Gastroesophageal sphincter (tissue), 4 donors: ENCODE measurements around the gene UBXN2A. TPM values are rescaled to one million over a fixed set of nuclear protein-coding genes. Genes with fewer than 3 reads are reported as not detected.

Experiments
- ATAC-seq: fragments of 150-250 bp; one replicate; pipeline ENCODE4 v1.9.1; 2016; ENCODE audit warnings: mild to moderate bottlenecking, moderate library complexity
- H3K27ac ChIP-seq, 4 donors: fragments of 200-600 bp; sonication (generic) in 3 of 4; 1 replicate in 3 of 4; 2 replicates in 1 of 4; pipeline ENCODE4 v1.5.1; 2016 to 2019
- H3K27me3 ChIP-seq: fragments of 200-600 bp; sonication (generic); one replicate; pipeline ENCODE4 v1.5.1; 2019
- H3K36me3 ChIP-seq, 2 donors: fragments of 200-600 bp; sonication (generic); one replicate each; pipeline ENCODE4 v1.5.1; 2019; ENCODE audit warnings: control low read depth in 1 of 2
- H3K4me1 ChIP-seq, 3 donors: fragments of 200-600 bp; sonication (generic); 1 replicate in 2 of 3; 2 replicates in 1 of 3; pipeline ENCODE4 v1.5.1; 2016 to 2019; ENCODE audit warnings: control low read depth in 2 of 3
- H3K4me3 ChIP-seq, 2 donors: fragments of 200-600 bp; sonication (generic); one replicate each; pipeline ENCODE4 v1.5.1; 2019; ENCODE audit warnings: mild to moderate bottlenecking in 1 of 2, moderate library complexity in 1 of 2
- H3K9me3 ChIP-seq, 3 donors: fragments of 200-600 bp; sonication (generic); one replicate each; pipeline ENCODE4 v1.5.1; 2017 to 2019; ENCODE audit warnings: control low read depth in 2 of 3
- CTCF ChIP-seq, 4 experiments: fragments of 200-600 bp in 2 of 4; fragments of 450-650 bp in 2 of 4; sonication (generic) in 1 of 4; IDR thresholded peaks; one replicate each; pipeline ENCODE4 v1.5.1; 2017 to 2019; ENCODE audit warnings: antibody characterized with exemption in 4 of 4, mild to moderate bottlenecking in 2 of 4, moderate library complexity in 2 of 4
- EP300 ChIP-seq: sonication (generic); formaldehyde crosslinking; IDR thresholded peaks from one replicate; pipeline ENCODE4 v1.6.1; 2017; ENCODE audit warnings: antibody characterized with exemption, mild to moderate bottlenecking
- POLR2A ChIP-seq, 2 donors: fragments of 450-650 bp; IDR thresholded peaks; one replicate each; pipeline ENCODE4 v1.6.1; 2017; ENCODE audit warnings: antibody characterized with exemption in 2 of 2, mild to moderate bottlenecking in 2 of 2, moderate library complexity in 1 of 2
- POLR2AphosphoS5 ChIP-seq: sonication (generic); formaldehyde crosslinking; IDR thresholded peaks from one replicate; pipeline ENCODE4 v1.6.1; 2017; ENCODE audit warnings: antibody characterized with exemption
- WGBS, 2 donors: methylation state at CpG; one replicate each; pipeline ENCODE4 v1.1.5; 2018; ENCODE audit warnings: low coverage in 1 of 2; 5-methylcytosine and 5-hydroxymethylcytosine counted together
- total RNA-seq, 4 donors: library from RNA; depleted of rRNA; stranded (reverse); fragments of >200 nt; gene quantifications; one replicate each; pipeline ENCODE4 v1.1.0, GENCODE V29; 2016

The UBXN2A gene
- total RNA-seq, 4 donors from 2014 or later, result 19.1 to 29.3 (median 22.2) TPM

- Histone ChIP-seq H3K36me3 (no peaks in the 10 kb centered on the region), H3K4me1 (peaks cover 0 to 46% (median 4%) of the 10 kb centered on the region in 3 donors), H3K27me3 (no peaks in the 10 kb centered on the region), H3K27ac (peak overlapping the region; percentile 75 to 98 (median 94)), H3K9me3 (no peaks in the 10 kb centered on the region), H3K4me3 (peak overlapping the region; percentile 89 to 97)
- peak; percentile 52 for ATAC-seq
- no peak for TF ChIP-seq POLR2A (IDR thresholded peaks at IDR 0.05)
- TF ChIP-seq CTCF (IDR thresholded peaks at IDR 0.05), result no peak
- TF ChIP-seq POLR2AphosphoS5, result no peak
- TF ChIP-seq EP300, result no peak
- WGBS, 2 donors, result 0 to 2% methylated on average over 15 to 19 of the region's 46 CpGs
These were observed 706 bp downstream of the UBXN2A start for GRCh38 chr2:23940718-23941620.

- TF ChIP-seq POLR2AphosphoS5 (no peak), POLR2A (IDR thresholded peaks at IDR 0.05) (no peak), EP300 (no peak), CTCF (IDR thresholded peaks at IDR 0.05) (no peak)
- Histone ChIP-seq H3K9me3 (no peaks in the 10 kb centered on the region), H3K4me3 (peak overlapping the region; percentile 89 to 97), H3K36me3 (no peaks in the 10 kb centered on the region), H3K4me1 (peaks cover 0 to 49% (median 4%) of the 10 kb centered on the region in 3 donors), H3K27ac (peak overlapping the region in 1 of 4 donors; percentile 96), H3K27me3 (no peaks in the 10 kb centered on the region)
- WGBS, 2 donors, result 74% methylated on average over 8 of the region's 8 CpGs; no CpG with 5 or more reads in 1 of the 2 donors
- ATAC-seq, result no peak
These were observed 1.4 kb downstream of the UBXN2A start for GRCh38 chr2:23941644-23942043.

GRCh38 chr2:23943666-23944065 lies 3.4 kb downstream of the UBXN2A start:
- ATAC-seq, result no peak
- Histone ChIP-seq H3K27ac (peak overlapping the region in 1 of 4 donors; percentile 6), H3K36me3 (no peaks in the 10 kb centered on the region), H3K27me3 (no peaks in the 10 kb centered on the region), H3K4me1 (peaks cover 0 to 53% (median 4%) of the 10 kb centered on the region in 3 donors), H3K9me3 (no peaks in the 10 kb centered on the region), H3K4me3 (no peak overlapping the region)
- 100% methylated on average over 6 to 7 of the region's 11 CpGs for WGBS, 2 donors
- no peak for TF ChIP-seq EP300
- no peak for TF ChIP-seq CTCF (IDR thresholded peaks at IDR 0.05)
- TF ChIP-seq POLR2A (IDR thresholded peaks at IDR 0.05), result no peak
- TF ChIP-seq POLR2AphosphoS5, result no peak

- H3K27ac ChIP-seq, result peak overlapping the region in 2 of 4 donors; percentile 16 to 25
- ATAC-seq, result no peak
- peaks cover 0 to 48% (median 4%) of the 10 kb centered on the region in 3 donors for H3K4me1 ChIP-seq
- H3K9me3 ChIP-seq, result no peaks in the 10 kb centered on the region
- WGBS, 2 donors, result 80 to 100% methylated on average over 1 of the region's 1 CpG
- H3K36me3 ChIP-seq, result no peaks in the 10 kb centered on the region
- H3K4me3 ChIP-seq, result no peak overlapping the region
- no peak for TF ChIP-seq EP300
- no peak for TF ChIP-seq POLR2AphosphoS5
- no peak for TF ChIP-seq POLR2A (IDR thresholded peaks at IDR 0.05)
- no peak for TF ChIP-seq CTCF (IDR thresholded peaks at IDR 0.05)
- no peaks in the 10 kb centered on the region for H3K27me3 ChIP-seq
These were observed 4.3 kb downstream of the UBXN2A start for GRCh38 chr2:23944527-23944926.

GRCh38 chr2:23944976-23945375 lies 4.7 kb downstream of the UBXN2A start:
- no peak for ATAC-seq

More at GRCh38 chr2:23944976-23945375, 4.7 kb downstream of the UBXN2A start:
- H3K27me3 ChIP-seq, result no peaks in the 10 kb centered on the region
- no peaks in the 10 kb centered on the region for H3K9me3 ChIP-seq
- H3K36me3 ChIP-seq, result no peaks in the 10 kb centered on the region
- H3K4me1 ChIP-seq, result peaks cover 0 to 46% (median 4%) of the 10 kb centered on the region in 3 donors
- TF ChIP-seq POLR2A (IDR thresholded peaks at IDR 0.05) (no peak), EP300 (no peak), POLR2AphosphoS5 (no peak), CTCF (IDR thresholded peaks at IDR 0.05) (no peak)
- peak overlapping the region in 1 of 4 donors; percentile 25 for H3K27ac ChIP-seq
- no peak overlapping the region for H3K4me3 ChIP-seq
